HCT116 (cell line): Measurements from ENCODE around the gene UBAP1L. TPM values are rescaled to one million over a fixed set of nuclear protein-coding genes. Genes with fewer than 3 reads are reported as not detected.

Source experiments
- ATAC-seq: fragments of 200-7000 bp; cut with Tn5 transposase; 2 replicates; pipeline ENCODE4 v1.9.1; 2020; ENCODE audit warnings: mild to moderate bottlenecking, moderate library complexity
- BruUV-seq: library from RNA; stranded (reverse); fragments of 400-500 nt; replicated peaks from 2 replicates; lab custom pipeline; 2021; lab: Mats Ljungman, UMichigan
- CTCF ChIA-PET: fragments of 300-600 bp; sonication (Branson Sonifier 250); formaldehyde crosslinking; loops from one replicate; lab custom pipeline; 2021; ENCODE audit warnings: antibody characterized with exemption; lab: Charles Lee
- POLR2A ChIA-PET: fragments of 300-600, 350-600 bp; sonication (Branson Sonifier 250); formaldehyde crosslinking; loops from one replicate; lab custom pipeline; 2021; ENCODE audit warnings: antibody characterized with exemption; lab: Charles Lee
- RAD21 ChIA-PET, 2 experiments: fragments of 300-600 bp; sonication (Branson Sonifier 250); formaldehyde crosslinking; loops; one replicate each; lab custom pipeline; 2023; ENCODE audit warnings: low total read pairs in 2 of 2; ENCODE audit not compliant: uncharacterized antibody in 2 of 2, unreplicated experiment in 2 of 2, low non-redundant PET in 1 of 2; lab: Charles Lee
- DNase-seq: peaks from one replicate; pipeline ENCODE4 v3.0.0-alpha.2; 2010; ENCODE audit warnings: low read depth, low spot score
- H2AFZ ChIP-seq: fragments of 200-600 bp; shearing (Covaris generic), sonication (generic); 2 replicates; pipeline ENCODE4 v1.6.1; 2017; ENCODE audit warnings: low read depth, mixed run types, mixed read lengths, antibody characterized with exemption, low read length; ENCODE audit not compliant: poor library complexity, severe bottlenecking
- H3K27ac ChIP-seq: 2 replicates; pipeline ENCODE4 v1.5.1; 2012; ENCODE audit warnings: low read depth, low read length
- H3K27me3 ChIP-seq: fragments of 200-600 bp; sonication (generic); 2 replicates; pipeline ENCODE4 v1.6.1; 2016; ENCODE audit warnings: mixed run types, low read length, mixed read lengths; ENCODE audit not compliant: insufficient read depth
- H3K36me3 ChIP-seq, 2 experiments: fragments of 200-500 bp in 1 of 2; fragments of 200-600 bp in 1 of 2; sonication (Bioruptor generic) in 1 of 2; sonication (generic) in 1 of 2; 2 replicates each; pipeline versions ENCODE4 v1.5.1 to v1.6.1; 2014 to 2016; ENCODE audit warnings: low read length in 2 of 2, inconsistent platforms in 1 of 2, mixed read lengths in 1 of 2, mixed run types in 1 of 2; ENCODE audit not compliant: insufficient read depth in 2 of 2, control insufficient read depth in 1 of 2
- H3K4me1 ChIP-seq, 2 experiments: fragments of 200-600 bp in 1 of 2; sonication (generic) in 1 of 2; 2 replicates each; pipeline versions ENCODE4 v1.5.1 to v1.6.1; 2012 to 2017; ENCODE audit warnings: low read length in 2 of 2, inconsistent platforms in 1 of 2, mild to moderate bottlenecking in 1 of 2, mixed read lengths in 1 of 2, mixed run types in 1 of 2, moderate library complexity in 1 of 2; ENCODE audit not compliant: insufficient read depth in 2 of 2, control insufficient read depth in 1 of 2
- H3K4me2 ChIP-seq: fragments of 200-600 bp; sonication (generic); 2 replicates; pipeline ENCODE4 v1.6.1; 2017; ENCODE audit warnings: mixed run types, low read length, mixed read lengths
- H3K4me3 ChIP-seq, 2 experiments: fragments of 200-600 bp in 1 of 2; sonication (generic) in 1 of 2; replicated peaks in 1 of 2; 2 replicates each; pipeline ENCODE4 v1.5.1; 2011 to 2016; ENCODE audit warnings: low read length in 2 of 2, control low read depth in 1 of 2, low read depth in 1 of 2, mild to moderate bottlenecking in 1 of 2, mixed read lengths in 1 of 2, mixed run types in 1 of 2
- H3K79me2 ChIP-seq: fragments of 200-600 bp; sonication (generic); 2 replicates; pipeline ENCODE4 v1.6.1; 2017; ENCODE audit warnings: mild to moderate bottlenecking, mixed run types, low read length, moderate library complexity, mixed read lengths; ENCODE audit not compliant: insufficient read depth
- H3K9ac ChIP-seq: fragments of 200-600 bp; sonication (generic); 2 replicates; pipeline ENCODE4 v1.6.1; 2016; ENCODE audit warnings: low read length, mixed read lengths
- H3K9me2 ChIP-seq: fragments of 200-600 bp; sonication (generic), shearing (Covaris generic); 2 replicates; pipeline ENCODE4 v1.6.1; 2017; ENCODE audit warnings: mixed run types, mild to moderate bottlenecking, moderate library complexity; ENCODE audit not compliant: insufficient read depth
- H3K9me3 ChIP-seq, 2 experiments: fragments of 200-500 bp in 1 of 2; fragments of 200-600 bp in 1 of 2; sonication (Bioruptor generic) in 1 of 2; sonication (generic) in 1 of 2; 2 replicates each; pipeline ENCODE4 v1.6.1; 2014 to 2017; ENCODE audit warnings: low read length in 2 of 2, mixed read lengths in 2 of 2, inconsistent platforms in 1 of 2, low read depth in 1 of 2, mild to moderate bottlenecking in 1 of 2, mixed run types in 1 of 2, moderate library complexity in 1 of 2; ENCODE audit not compliant: control insufficient read depth in 1 of 2, insufficient read depth in 1 of 2
- H4K20me1 ChIP-seq: fragments of 200-600 bp; sonication (generic), shearing (Covaris generic); 2 replicates; pipeline ENCODE4 v1.6.1; 2017; ENCODE audit warnings: mixed run types, mild to moderate bottlenecking, moderate library complexity; ENCODE audit not compliant: insufficient read depth
- CBX3 ChIP-seq: IDR thresholded peaks from 2 replicates; pipeline ENCODE4 v1.6.1; 2012; ENCODE audit warnings: low read depth
- FOSL1 ChIP-seq: IDR thresholded peaks from 2 replicates; pipeline ENCODE4 v1.6.1; 2012; ENCODE audit warnings: low read depth
- JUND ChIP-seq: IDR thresholded peaks from 2 replicates; pipeline ENCODE4 v1.6.1; 2012
- POLR2A ChIP-seq: IDR thresholded peaks from 2 replicates; pipeline ENCODE4 v1.7.0; 2011; ENCODE audit warnings: borderline replicate concordance; ENCODE audit not compliant: insufficient read depth, insufficient read length; ENCODE audit errors: extremely low read depth
- POLR2AphosphoS5 ChIP-seq: IDR thresholded peaks from 2 replicates; pipeline ENCODE4 v1.6.1; 2011; ENCODE audit warnings: mild to moderate bottlenecking, low read depth, low read length, moderate library complexity
- SRF ChIP-seq: IDR thresholded peaks from 2 replicates; pipeline ENCODE4 v1.6.1; 2012; ENCODE audit warnings: low read depth
- TCF7L2 ChIP-seq: IDR thresholded peaks from 2 replicates; pipeline ENCODE4 v1.7.0; 2011; ENCODE audit warnings: borderline replicate concordance, inconsistent platforms; ENCODE audit not compliant: insufficient read depth, insufficient read length; ENCODE audit errors: extremely low read depth
- ZFX ChIP-seq: fragments of 450-650 bp; IDR thresholded peaks from 2 replicates; pipeline ENCODE4 v1.6.1; 2017
- intact Hi-C: fragments of 100-400 bp; cut with micrococcal nuclease; formaldehyde crosslinking; loops from 2 replicates; pipeline ENCODE4 v1.10.0; 2022
- total RNA-seq: library from RNA; stranded (reverse); gene quantifications from one replicate; pipeline ENCODE4 v1.2.1, GENCODE V29; 2021; ENCODE audit not compliant: unreplicated experiment

Gene UBAP1L
- total RNA-seq, 1 experiment from 2014 or later: 4.0 TPM

- ChIA-PET CTCF (interaction anchor here (1.5 kb wide), 1 partner anchor 9 kb away, joined by 3 read pairs; no protein-coding TSS in a partner anchor), POLR2A (no interaction called here), RAD21 (no interaction called here)
- no peaks in the 10 kb centered on the region for H3K9me3 ChIP-seq
- no peak overlapping the region for H3K9ac ChIP-seq
- H3K27ac ChIP-seq: no peak overlapping the region
- H3K4me2 ChIP-seq: no peak overlapping the region
- intact Hi-C loops: no loop called here
- no peaks in the 10 kb centered on the region for H3K27me3 ChIP-seq
- no peak overlapping the region for H3K4me3 ChIP-seq
- H3K79me2 ChIP-seq: no peaks in the 10 kb centered on the region
- no peaks in the 10 kb centered on the region for H3K36me3 ChIP-seq
- no peaks in the 10 kb centered on the region for H3K9me2 ChIP-seq
- DNase-seq (no peak), ATAC-seq (no peak)
- peaks cover 6 to 8% of the 10 kb centered on the region in 2 experiments for H3K4me1 ChIP-seq
- no peak for TF ChIP-seq POLR2A
- TF ChIP-seq POLR2AphosphoS5: no peak
- TF ChIP-seq JUND: no peak
- BruUV-seq: no TSS peak
- H4K20me1 ChIP-seq: no peaks in the 10 kb centered on the region
- no peak overlapping the region for H2AFZ ChIP-seq
Observed at GRCh38 chr15:65062726-65063125, 52.3 kb downstream of the UBAP1L start.

GRCh38 chr15:65062061-65062460, 52.9 kb downstream of the UBAP1L start:
- no peaks in the 10 kb centered on the region for H3K9me2 ChIP-seq
- intact Hi-C loops: no loop called here
- CTCF ChIA-PET: interaction anchor here (1.5 kb wide), 1 partner anchor 8 kb away, joined by 3 read pairs; no protein-coding TSS in a partner anchor
- H3K9ac ChIP-seq: no peak overlapping the region
- H3K27ac ChIP-seq: no peak overlapping the region
- no peak overlapping the region for H2AFZ ChIP-seq
- POLR2A ChIA-PET: no interaction called here
- TF ChIP-seq CBX3: no peak
- no peak for TF ChIP-seq FOSL1
- no peak for TF ChIP-seq ZFX
- TF ChIP-seq SRF: no peak
- TF ChIP-seq TCF7L2: no peak
- TF ChIP-seq POLR2A: no peak
- DNase-seq (no peak), ATAC-seq (no peak)
- no peak overlapping the region for H3K4me2 ChIP-seq
- no peaks in the 10 kb centered on the region for H3K27me3 ChIP-seq
- H3K36me3 ChIP-seq: no peaks in the 10 kb centered on the region
- H3K79me2 ChIP-seq: no peaks in the 10 kb centered on the region
- no peak overlapping the region for H3K4me3 ChIP-seq
- RAD21 ChIA-PET: no interaction called here
- BruUV-seq: no TSS peak
- H4K20me1 ChIP-seq: no peaks in the 10 kb centered on the region
- no peaks in the 10 kb centered on the region for H3K9me3 ChIP-seq
- peaks cover 13 to 14% of the 10 kb centered on the region in 2 experiments for H3K4me1 ChIP-seq
